ENCODE results near the gene HOXB3.

- TF ChIP-seq CTCF (conservative IDR thresholded peaks at IDR 0.05; ENCODE audit: low read depth, low read length), result no peak
- no peak for TF ChIP-seq EZH2 (IDR thresholded peaks at IDR 0.05; ENCODE audit: low read length, unreplicated experiment)
Measured at GRCh38 chr17:48588074-48588415, 2.0 kb downstream of the HOXB3 start.
